ENCODE results near the gene OPN1SW. TPM values are rescaled to one million over a fixed set of nuclear protein-coding genes. Genes with fewer than 3 reads are reported as not detected.

The OPN1SW gene
- total RNA-seq, 1 experiment from 2014 or later = not detected

GRCh38 chr7:128783143-128783861 lies 7.7 kb upstream of the OPN1SW start:
- H3K4me1 Mint-ChIP-seq (ENCODE audit: low read depth, unreplicated experiment) = no peaks in the 10 kb centered on the region
- intact Hi-C loops (cut with micrococcal nuclease; ENCODE audit: unreplicated experiment) = loop anchor here (10.0 kb wide), 1 partner anchor 81 kb away; the partner anchor contains the start of gene ATP6V1F
- no peaks in the 10 kb centered on the region for H3K36me3 Mint-ChIP-seq (ENCODE audit: insufficient read depth, unreplicated experiment)
- BruUV-seq (replicated peaks) = no TSS peak
- no peaks in the 10 kb centered on the region for H3K9me3 Mint-ChIP-seq (ENCODE audit: low read depth, unreplicated experiment)
- no peak overlapping the region for H3K27ac Mint-ChIP-seq (ENCODE audit: unreplicated experiment)
- TF ChIP-seq CTCF (IDR thresholded peaks at IDR 0.05; ENCODE audit: unreplicated experiment) = no peak
- H3K4me3 Mint-ChIP-seq (ENCODE audit: low read depth, unreplicated experiment) = no peak overlapping the region
- CTCF ChIA-PET = no interaction called here
- no peak for DNase-seq
- peaks cover 72% of the 10 kb centered on the region for H3K27me3 Mint-ChIP-seq (ENCODE audit: unreplicated experiment)

- intact Hi-C loops (cut with micrococcal nuclease; ENCODE audit: unreplicated experiment) = loop anchor here (10.0 kb wide), 1 partner anchor 83 kb away; the partner anchor contains the start of gene ATP6V1F
- Mint-ChIP-seq H3K9me3 (ENCODE audit: low read depth, unreplicated experiment) (peaks cover 7% of the 10 kb centered on the region), H3K4me1 (ENCODE audit: low read depth, unreplicated experiment) (no peaks in the 10 kb centered on the region), H3K27ac (ENCODE audit: unreplicated experiment) (no peak overlapping the region), H3K36me3 (ENCODE audit: insufficient read depth, unreplicated experiment) (peaks cover 6% of the 10 kb centered on the region), H3K4me3 (ENCODE audit: low read depth, unreplicated experiment) (no peak overlapping the region), H3K27me3 (ENCODE audit: unreplicated experiment) (peaks cover 58% of the 10 kb centered on the region)
- no peak for DNase-seq
- BruUV-seq (replicated peaks) = no TSS peak
- CTCF ChIA-PET = interaction anchor here (0.7 kb wide), 1 partner anchor 960 kb away, joined by 4 read pairs; no protein-coding TSS in a partner anchor
- no peak for TF ChIP-seq CTCF (IDR thresholded peaks at IDR 0.05; ENCODE audit: unreplicated experiment)
Measured at GRCh38 chr7:128781851-128782250, 6.3 kb upstream of the OPN1SW start.

GRCh38 chr7:128781126-128781525 lies 5.5 kb upstream of the OPN1SW start:
- H3K36me3 Mint-ChIP-seq (ENCODE audit: insufficient read depth, unreplicated experiment) = peaks cover 13% of the 10 kb centered on the region
- peaks cover 51% of the 10 kb centered on the region for H3K27me3 Mint-ChIP-seq (ENCODE audit: unreplicated experiment)
- TF ChIP-seq CTCF (IDR thresholded peaks at IDR 0.05; ENCODE audit: unreplicated experiment) = no peak
- DNase-seq = no peak
- H3K4me3 Mint-ChIP-seq (ENCODE audit: low read depth, unreplicated experiment) = no peak overlapping the region
- intact Hi-C loops (cut with micrococcal nuclease; ENCODE audit: unreplicated experiment) = loop anchor here (10.0 kb wide), 1 partner anchor 84 kb away; the partner anchor contains the start of gene ATP6V1F
- no peaks in the 10 kb centered on the region for H3K4me1 Mint-ChIP-seq (ENCODE audit: low read depth, unreplicated experiment)
- H3K27ac Mint-ChIP-seq (ENCODE audit: unreplicated experiment) = no peak overlapping the region
- CTCF ChIA-PET = interaction anchor here (0.7 kb wide), 1 partner anchor 959 kb away, joined by 4 read pairs; no protein-coding TSS in a partner anchor
- no TSS peak for BruUV-seq (replicated peaks)
- peaks cover 7% of the 10 kb centered on the region for H3K9me3 Mint-ChIP-seq (ENCODE audit: low read depth, unreplicated experiment)

GRCh38 chr7:128778946-128779345 lies 3.4 kb upstream of the OPN1SW start:
- intact Hi-C loops (cut with micrococcal nuclease; ENCODE audit: unreplicated experiment) = no loop called here
- CTCF ChIA-PET = no interaction called here
- Mint-ChIP-seq H3K4me3 (ENCODE audit: low read depth, unreplicated experiment) (no peak overlapping the region), H3K4me1 (ENCODE audit: low read depth, unreplicated experiment) (no peaks in the 10 kb centered on the region), H3K27ac (ENCODE audit: unreplicated experiment) (no peak overlapping the region), H3K27me3 (ENCODE audit: unreplicated experiment) (peaks cover 34% of the 10 kb centered on the region), H3K9me3 (ENCODE audit: low read depth, unreplicated experiment) (peaks cover 10% of the 10 kb centered on the region), H3K36me3 (ENCODE audit: insufficient read depth, unreplicated experiment) (peaks cover 33% of the 10 kb centered on the region)
- no peak for TF ChIP-seq CTCF (IDR thresholded peaks at IDR 0.05; ENCODE audit: unreplicated experiment)
- DNase-seq = no peak
- BruUV-seq (replicated peaks) = no TSS peak

All from Calu3 (cell line).